Nasal cavity respiratory epithelium epithelial cell of viscerocranial mucosa (primary cell): ENCODE measurements around the gene TATDN3. TPM values are rescaled to one million over a fixed set of nuclear protein-coding genes. Genes with fewer than 3 reads are reported as not detected.

Experiments
- total RNA-seq: library from RNA; depleted of rRNA; stranded (reverse); fragments of >200 nt; gene quantifications from 2 replicates; pipeline ENCODE4 v1.2.3, GENCODE V29; 2014

TATDN3 gene, protein sequence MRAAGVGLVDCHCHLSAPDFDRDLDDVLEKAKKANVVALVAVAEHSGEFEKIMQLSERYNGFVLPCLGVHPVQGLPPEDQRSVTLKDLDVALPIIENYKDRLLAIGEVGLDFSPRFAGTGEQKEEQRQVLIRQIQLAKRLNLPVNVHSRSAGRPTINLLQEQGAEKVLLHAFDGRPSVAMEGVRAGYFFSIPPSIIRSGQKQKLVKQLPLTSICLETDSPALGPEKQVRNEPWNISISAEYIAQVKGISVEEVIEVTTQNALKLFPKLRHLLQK
- total RNA-seq: 14.2 and 21.9 TPM in 2 replicates

DNA sequence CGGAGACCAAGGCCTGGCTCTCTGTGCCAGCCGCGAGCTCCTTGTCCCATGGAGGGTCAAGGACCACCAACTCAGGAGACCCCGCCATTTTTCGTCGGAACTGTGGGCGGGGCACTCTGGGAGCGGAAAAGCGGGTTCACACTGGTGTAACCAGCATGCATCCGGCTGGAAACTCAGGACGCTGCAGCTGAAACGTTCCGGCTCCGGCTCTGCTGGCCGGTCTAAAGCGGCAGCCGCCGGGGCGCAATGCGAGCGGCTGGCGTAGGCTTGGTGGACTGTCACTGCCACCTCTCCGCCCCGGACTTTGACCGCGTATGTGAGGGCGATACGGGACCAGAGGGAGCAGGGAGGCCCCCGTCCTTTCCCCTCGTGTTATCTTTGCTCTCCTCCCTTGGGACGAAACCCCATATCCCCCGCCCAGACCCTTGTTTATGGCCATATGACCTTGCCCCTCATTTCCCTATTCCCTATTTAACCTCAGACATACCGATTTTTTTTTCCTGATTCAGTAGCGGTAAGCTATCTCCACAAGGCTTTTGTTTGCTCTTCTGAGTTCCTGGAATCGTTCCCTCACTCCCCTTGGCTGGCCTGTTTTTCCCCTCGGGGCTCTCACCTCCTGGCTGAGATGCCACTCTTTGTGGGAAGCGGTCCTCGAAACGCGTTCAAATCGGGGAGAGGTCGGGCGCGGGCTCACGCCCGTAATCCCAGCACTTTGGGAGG, at the start of gene TATDN3, which contains the start of gene NSL1:
TATDN3 (plus strand) TSS at position 219 of the 720 bp plus-strand sequence; CDS start at position 247, 28 bp downstream.
NSL1 (minus strand) TSS at position 102 of the 720 bp plus-strand sequence; CDS start at position 88, 14 bp downstream.

DNA sequence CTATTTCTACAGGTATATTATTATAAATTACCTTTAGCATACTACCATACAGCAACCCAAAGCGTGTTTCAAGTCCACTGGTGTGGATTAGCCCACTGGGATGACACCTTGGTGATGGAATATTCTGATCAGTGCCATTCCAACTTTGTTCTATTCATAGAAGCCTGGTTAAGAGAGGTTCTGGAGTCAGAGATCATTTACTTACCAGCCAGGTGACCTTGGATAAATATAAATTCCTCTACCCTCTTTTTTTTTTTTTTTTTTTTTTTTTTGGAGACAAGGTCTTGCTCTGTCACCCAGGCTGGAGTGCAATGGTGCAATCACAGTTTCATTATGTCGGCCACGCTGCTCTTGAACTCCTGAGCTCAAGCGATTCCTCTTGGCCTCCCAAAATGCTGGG, 55.9 kb downstream of the TATDN3 start, which contains the start of gene SPATA45:
SPATA45 (minus strand) TSS at position 101 of the 400 bp plus-strand sequence. CDS start 11,500 bp downstream, outside the sequence.

DNA sequence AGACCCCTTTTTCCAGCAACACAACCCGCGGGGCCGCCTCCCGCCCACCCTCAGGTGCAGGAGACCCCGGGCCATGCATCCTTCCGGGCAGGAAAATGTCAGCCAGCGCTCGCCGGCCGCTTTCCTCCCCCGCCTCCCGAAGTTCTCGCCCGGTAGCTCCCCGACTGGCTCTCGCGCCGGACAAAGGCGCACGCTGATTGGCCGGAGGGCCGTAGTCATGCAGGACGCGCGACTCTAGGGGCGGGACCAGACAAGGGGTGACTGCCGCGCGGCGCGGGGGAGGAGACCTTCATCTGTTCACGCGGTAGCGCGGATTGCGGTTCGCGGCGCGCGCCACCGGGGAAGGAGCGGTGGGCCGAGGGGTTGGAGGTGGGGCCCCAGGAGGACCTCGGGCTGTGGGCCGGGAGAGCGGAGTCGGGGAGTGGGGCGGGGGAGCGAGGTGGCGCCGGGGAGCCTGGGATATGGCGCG, 66.3 kb downstream of the TATDN3 start, which contains the start of gene FLVCR1:
FLVCR1 (plus strand) TSS at position 284 of the 469 bp plus-strand sequence; CDS start at position 462, 178 bp downstream.

Other genes starting within 250 kb of the TATDN3 start
- 67.0 and 104 TPM in 2 replicates for gene ATF3, start 183.1 kb upstream of the TATDN3 start, total RNA-seq
- under 0.01 and 0.14 TPM in 2 replicates for gene BATF3, start 92.1 kb upstream of the TATDN3 start, total RNA-seq
- gene NSL1, start 117 bp upstream of the TATDN3 start, total RNA-seq: 14.4 and 22.5 TPM in 2 replicates
- not detected in 2 replicates for gene SPATA45, start 55.8 kb downstream of the TATDN3 start, total RNA-seq
- 9.2 and 10.5 TPM in 2 replicates for gene FLVCR1, start 66.4 kb downstream of the TATDN3 start, total RNA-seq
- gene VASH2, start 158.6 kb downstream of the TATDN3 start, total RNA-seq: 0.07 TPM in 1 of 2 replicates, not detected in the other
- 25.6 and 37.3 TPM in 2 replicates for gene ANGEL2, start 224.0 kb downstream of the TATDN3 start, total RNA-seq